Measurements from ENCODE around the gene RGS12.

RGS12 gene

DNA sequence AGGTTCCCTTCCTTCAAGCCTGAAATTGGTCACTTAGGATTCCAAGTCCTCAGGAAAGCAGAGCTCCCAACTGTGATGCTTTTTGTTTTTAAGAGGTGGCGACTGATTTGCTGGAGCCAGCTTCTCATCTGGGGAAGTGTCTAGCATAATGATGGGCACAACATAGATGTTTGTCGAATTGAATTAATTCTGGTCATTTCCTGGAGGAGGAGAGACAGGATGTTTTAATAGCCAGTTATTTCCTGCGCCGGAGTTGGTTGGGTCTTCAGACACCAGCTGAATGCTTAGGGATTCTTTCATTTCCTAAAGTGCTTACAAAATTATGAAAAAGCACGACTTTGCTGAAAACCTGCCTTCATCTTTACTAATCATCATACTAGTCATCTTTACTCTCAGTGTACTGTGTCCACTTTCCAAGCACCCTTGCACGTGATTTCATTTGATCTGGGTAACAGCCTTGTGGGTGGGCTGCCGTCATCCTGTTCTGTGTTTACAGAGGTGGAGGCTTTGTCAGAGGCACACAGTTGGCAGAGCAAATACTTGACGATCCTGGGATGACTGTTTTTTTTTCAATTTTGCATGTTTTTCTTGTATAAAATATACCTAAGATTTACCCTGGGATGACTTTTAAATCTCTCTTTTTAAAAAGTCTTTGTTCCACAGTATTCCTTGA is 49.5 kb downstream of the RGS12 start:
- Histone ChIP-seq H3K9me2 (ENCODE audit: low read depth, low read length) (no peaks in the 10 kb centered on the region), H3K9ac (ENCODE audit: low read length) (no peak overlapping the region), H3K4me2 (ENCODE audit: low read length) (no peak overlapping the region), H3K27ac (ENCODE audit: low read depth, low read length, poor library complexity, severe bottlenecking) (no peak overlapping the region), H3K79me2 (ENCODE audit: insufficient read depth, low read length) (no peaks in the 10 kb centered on the region), H3K4me3 (ENCODE audit: low read depth, low read length, poor library complexity, severe bottlenecking) (no peak overlapping the region), H3K4me1 (ENCODE audit: insufficient read depth, low read length, severe bottlenecking) (no peaks in the 10 kb centered on the region), H3K36me3 (ENCODE audit: insufficient read depth, low read length) (no peaks in the 10 kb centered on the region), H2AFZ (ENCODE audit: low read length) (no peak overlapping the region), H3K9me3 (ENCODE audit: low read length) (no peaks in the 10 kb centered on the region), H4K20me1 (ENCODE audit: insufficient read depth, low read length) (no peaks in the 10 kb centered on the region), H3K27me3 (ENCODE audit: insufficient read depth, low read length) (no peaks in the 10 kb centered on the region), H3F3A (ENCODE audit: insufficient read depth, low read length) (no peaks in the 10 kb centered on the region)
- TF ChIP-seq CTCF (IDR thresholded peaks at IDR 0.05; ENCODE audit: low read length) (no peak), EZH2 (IDR thresholded peaks at IDR 0.05; ENCODE audit: borderline replicate concordance, low read length) (no peak)

Measured in OCI-LY1 (cell line).